Measurements from ENCODE around the gene MTFMT.
A peak's percentile ranks its signal among the peaks of the same experiment; 100 is the strongest.
"Not testable (repeated sequence)": the region's sequence is repeated elsewhere in the genome, so short reads cannot be mapped to it uniquely, and the experiment has no call there.

DNA sequence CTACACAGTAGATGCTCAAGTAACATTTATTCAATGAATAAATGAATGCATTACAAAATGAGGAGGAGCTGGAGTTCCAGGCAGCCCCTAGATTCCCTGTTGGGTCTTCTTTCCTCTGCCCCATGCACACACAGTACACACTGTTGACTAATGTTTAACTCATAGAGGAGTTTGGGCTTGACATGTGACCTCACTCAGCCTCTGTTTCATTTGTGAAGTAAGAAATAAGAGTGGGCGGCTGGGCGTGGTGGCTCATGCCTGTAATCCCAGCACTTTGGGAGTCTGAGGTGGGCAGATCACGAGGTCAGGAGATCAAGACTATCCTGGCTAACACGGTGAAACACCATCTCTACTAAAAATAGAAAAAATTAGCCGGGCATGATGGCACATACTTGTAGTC lies 14.8 kb upstream of the MTFMT start:
- TF ChIP-seq, protein P1, sequence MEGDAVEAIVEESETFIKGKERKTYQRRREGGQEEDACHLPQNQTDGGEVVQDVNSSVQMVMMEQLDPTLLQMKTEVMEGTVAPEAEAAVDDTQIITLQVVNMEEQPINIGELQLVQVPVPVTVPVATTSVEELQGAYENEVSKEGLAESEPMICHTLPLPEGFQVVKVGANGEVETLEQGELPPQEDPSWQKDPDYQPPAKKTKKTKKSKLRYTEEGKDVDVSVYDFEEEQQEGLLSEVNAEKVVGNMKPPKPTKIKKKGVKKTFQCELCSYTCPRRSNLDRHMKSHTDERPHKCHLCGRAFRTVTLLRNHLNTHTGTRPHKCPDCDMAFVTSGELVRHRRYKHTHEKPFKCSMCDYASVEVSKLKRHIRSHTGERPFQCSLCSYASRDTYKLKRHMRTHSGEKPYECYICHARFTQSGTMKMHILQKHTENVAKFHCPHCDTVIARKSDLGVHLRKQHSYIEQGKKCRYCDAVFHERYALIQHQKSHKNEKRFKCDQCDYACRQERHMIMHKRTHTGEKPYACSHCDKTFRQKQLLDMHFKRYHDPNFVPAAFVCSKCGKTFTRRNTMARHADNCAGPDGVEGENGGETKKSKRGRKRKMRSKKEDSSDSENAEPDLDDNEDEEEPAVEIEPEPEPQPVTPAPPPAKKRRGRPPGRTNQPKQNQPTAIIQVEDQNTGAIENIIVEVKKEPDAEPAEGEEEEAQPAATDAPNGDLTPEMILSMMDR (IDR thresholded peaks at IDR 0.05): not testable (repeated sequence)
- not testable (repeated sequence) for TF ChIP-seq EP300, POLR2A (IDR thresholded peaks at IDR 0.05)
- TF ChIP-seq POLR2AphosphoS5 (IDR thresholded peaks at IDR 0.05): peak in 1 of 3 donors; percentile 20
